ENCODE results near the gene ZCCHC9. TPM values are rescaled to one million over a fixed set of nuclear protein-coding genes. Genes with fewer than 3 reads are reported as not detected.

ZCCHC9 gene, protein sequence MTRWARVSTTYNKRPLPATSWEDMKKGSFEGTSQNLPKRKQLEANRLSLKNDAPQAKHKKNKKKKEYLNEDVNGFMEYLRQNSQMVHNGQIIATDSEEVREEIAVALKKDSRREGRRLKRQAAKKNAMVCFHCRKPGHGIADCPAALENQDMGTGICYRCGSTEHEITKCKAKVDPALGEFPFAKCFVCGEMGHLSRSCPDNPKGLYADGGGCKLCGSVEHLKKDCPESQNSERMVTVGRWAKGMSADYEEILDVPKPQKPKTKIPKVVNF
- 32.2 and 32.4 TPM in 2 replicates for total RNA-seq (2021)
- long read RNA-seq, full-length matches to known transcripts = 30 of 37 reads
- long read RNA-seq, partial matches to known transcripts = 4 of 37 reads
- long read RNA-seq, other reads (novel, unspliced or antisense) = 3 of 37 reads

- H3T11ph ChIP-seq (ENCODE audit: low read length) = no peak within 1 kb of the TSS
- H4K5ac ChIP-seq (ENCODE audit: insufficient read length, low read depth, low read length) = no peak within 1 kb of the TSS
- Mint-ChIP-seq H3K27ac (peak within 1 kb of the TSS; percentile 92 to 99 (median 98)), H3K9me3 (no peaks in the 10 kb centered on the region), H3K4me3 (peak within 1 kb of the TSS; percentile 91 to 97), H3K4me1 (peaks cover 16 to 18% of the 10 kb centered on the region in 2 experiments), H3K27me3 (ENCODE audit: low read depth) (no peaks in the 10 kb centered on the region), H3K36me3 (ENCODE audit: insufficient read depth in 1 of 3, low read depth in 3 of 3) (peaks cover 0 to 7% (median 5%) of the 10 kb centered on the region in 3 experiments; a peak in 4 of 7 replicates)
- no peaks in the 10 kb centered on the region for H4K20me1 ChIP-seq (ENCODE audit: control insufficient read depth, insufficient read depth, insufficient read length)
- H3K4me1 ChIP-seq (ENCODE audit: insufficient read depth, low read length) = peaks cover 2% of the 10 kb centered on the region; the same call in 1 of the 2 replicates
- no peak within 1 kb of the TSS for H4K91ac ChIP-seq (ENCODE audit: insufficient read length, low read depth, low read length)
- H3K4ac ChIP-seq (ENCODE audit: low read depth, low read length) = no peak within 1 kb of the TSS
- H3K23me2 ChIP-seq (ENCODE audit: insufficient read length, low read depth, low read length, poor library complexity, severe bottlenecking) = no peaks in the 10 kb centered on the region
- H2BK15ac ChIP-seq (ENCODE audit: low read depth, low read length) = no peak within 1 kb of the TSS
- H3K79me1 ChIP-seq (ENCODE audit: insufficient read depth, low read depth, low read length, poor library complexity, severe bottlenecking) = peaks cover 8% of the 10 kb centered on the region
- peak within 1 kb of the TSS; percentile 88 for H3K4me2 ChIP-seq (ENCODE audit: insufficient read depth, insufficient read length, low read length)
- peak within 1 kb of the TSS; percentile 97 for H3K18ac ChIP-seq (ENCODE audit: insufficient read length, low read depth, low read length)
- no peak within 1 kb of the TSS for H3K56ac ChIP-seq (ENCODE audit: insufficient read length, low read depth, low read length)
- H3K79me2 ChIP-seq (ENCODE audit: insufficient read depth, low read length) = peaks cover 6% of the 10 kb centered on the region; the same call in 1 of the 2 replicates
- H2AK5ac ChIP-seq (ENCODE audit: insufficient read length, low read length) = no peak within 1 kb of the TSS
- H3K14ac ChIP-seq (ENCODE audit: insufficient read depth, low read length) = peak within 1 kb of the TSS; percentile 85
- no peak within 1 kb of the TSS for H3K27ac ChIP-seq (ENCODE audit: insufficient read length, low read depth, low read length)
- H2AFZ ChIP-seq (ENCODE audit: low read length) = peak within 1 kb of the TSS; percentile 71
- H2BK12ac ChIP-seq (ENCODE audit: insufficient read length, low read depth, low read length) = peak within 1 kb of the TSS; percentile 14
- no peaks in the 10 kb centered on the region for H3K27me3 ChIP-seq (ENCODE audit: insufficient read depth, low read length)
- H2BK120ac ChIP-seq (ENCODE audit: low read depth, low read length, poor library complexity, severe bottlenecking) = no peak within 1 kb of the TSS
- DNase-seq = peak; percentile 95
- no peaks in the 10 kb centered on the region for H3K9me3 ChIP-seq (ENCODE audit: control insufficient read depth, low read depth, low read length)
- TF ChIP-seq CTCF (conservative IDR thresholded peaks at IDR 0.05) = 0 out of 3 replicates have a peak, but pooled peaks have one; percentile 24
- no peak within 1 kb of the TSS for H3K23ac ChIP-seq (ENCODE audit: insufficient read length, low read depth, low read length)
- H4K8ac ChIP-seq (replicated peaks; ENCODE audit: insufficient read length, low read depth, low read length) = no peak within 1 kb of the TSS
- no CpG with 5 or more reads among the region's 54 CpGs for WGBS (ENCODE audit: extremely low coverage, insufficient read length, low lambda C conversion rate)
- peak within 1 kb of the TSS; percentile 13 for H2BK5ac ChIP-seq (ENCODE audit: insufficient read length, low read length)
- H3K9ac ChIP-seq (ENCODE audit: extremely low read depth, insufficient read length, low read length) = peak within 1 kb of the TSS; percentile 95
- H2BK20ac ChIP-seq (ENCODE audit: low read depth, low read length, poor library complexity, severe bottlenecking) = no peak within 1 kb of the TSS
Measured at GRCh38 chr5:81301271-81302015, at the start of gene ZCCHC9. TSS of gene ZCCHC9 (plus strand) at chr5:81301587. CDS start at chr5:81304758, 3,171 bp downstream.

Data from H9 (cell line).